HG02571 (cell line): ENCODE measurements around the gene GLRA2.
"Not testable (repeated sequence)": the region's sequence is repeated elsewhere in the genome, so short reads cannot be mapped to it uniquely, and the experiment has no call there.

ENCODE experiments used
- ATAC-seq: cut with Tn5 transposase; IDR thresholded peaks from one replicate; pipeline ENCODE4 v1.9.1; 2021; ENCODE audit warnings: mild to moderate bottlenecking, moderate library complexity; ENCODE audit not compliant: unreplicated experiment

The GLRA2 gene

GRCh38 chrX:14590693-14591424 is 61.5 kb downstream of the GLRA2 start:
- ATAC-seq: no peak

GRCh38 chrX:14591976-14592375 is 62.6 kb downstream of the GLRA2 start:
- no peak for ATAC-seq

GRCh38 chrX:14594521-14594920 is 65.2 kb downstream of the GLRA2 start:
- no peak for ATAC-seq

GRCh38 chrX:14598330-14598729 is 69.0 kb downstream of the GLRA2 start:
- no peak for ATAC-seq

GRCh38 chrX:14607446-14607985 is 78.2 kb downstream of the GLRA2 start:
- no peak for ATAC-seq

GRCh38 chrX:14612450-14612849 is 83.1 kb downstream of the GLRA2 start:
- ATAC-seq: not testable (repeated sequence)

- no peak for ATAC-seq
Observed at GRCh38 chrX:14616301-14616700, 87.0 kb downstream of the GLRA2 start.

- no peak for ATAC-seq
Observed at GRCh38 chrX:14616836-14617235, 87.5 kb downstream of the GLRA2 start.

- ATAC-seq: no peak
Observed at GRCh38 chrX:14618177-14618965, 89.0 kb downstream of the GLRA2 start.

- no peak for ATAC-seq
Observed at GRCh38 chrX:14630733-14631132, 101.4 kb downstream of the GLRA2 start.

- no peak for ATAC-seq
Observed at GRCh38 chrX:14641681-14642655, 112.6 kb downstream of the GLRA2 start.

- ATAC-seq: no peak
Observed at GRCh38 chrX:14660970-14661369, 131.6 kb downstream of the GLRA2 start.

- peak; percentile 59 for ATAC-seq
Observed at GRCh38 chrX:14670819-14671218, 141.5 kb downstream of the GLRA2 start.

- no peak for ATAC-seq
Observed at GRCh38 chrX:14672611-14673172, 143.4 kb downstream of the GLRA2 start.

- no peak for ATAC-seq
Observed at GRCh38 chrX:14673236-14673635, 143.9 kb downstream of the GLRA2 start.

- ATAC-seq: peak; percentile 94
Observed at GRCh38 chrX:14673764-14674163, 144.4 kb downstream of the GLRA2 start.

- no peak for ATAC-seq
Observed at GRCh38 chrX:14675500-14675899, 146.2 kb downstream of the GLRA2 start.

GRCh38 chrX:14676431-14676830 is 147.1 kb downstream of the GLRA2 start:
- no peak for ATAC-seq

- ATAC-seq: not testable (repeated sequence)
Observed at GRCh38 chrX:14688331-14688730, 159.0 kb downstream of the GLRA2 start.

GRCh38 chrX:14690553-14690952 is 161.2 kb downstream of the GLRA2 start:
- no peak for ATAC-seq
